Astrocyte of the cerebellum (primary cell): ENCODE results near the gene HAPLN3.

Experiments used
- DNase-seq: peaks from one replicate; pipeline ENCODE4 v3.0.0-alpha.2; 2011; ENCODE audit warnings: low read depth
- H3K4me3 ChIP-seq: 2 replicates; pipeline ENCODE4 v1.5.1; 2011; ENCODE audit warnings: mild to moderate bottlenecking, low read depth, low read length, moderate library complexity
- in situ Hi-C: cut with HindIII; loops from 2 replicates; pipeline ENCODE4 v1.10.0; 2017; ENCODE audit warnings: low sequenced_read_pairs
- TF ChIP-seq, protein P1 (sequence below): IDR thresholded peaks from 2 replicates; pipeline ENCODE4 v1.5.1; 2012; ENCODE audit warnings: low read length, low read depth, moderate library complexity, mild to moderate bottlenecking; ENCODE audit errors: missing control alignments

Gene HAPLN3

DNA sequence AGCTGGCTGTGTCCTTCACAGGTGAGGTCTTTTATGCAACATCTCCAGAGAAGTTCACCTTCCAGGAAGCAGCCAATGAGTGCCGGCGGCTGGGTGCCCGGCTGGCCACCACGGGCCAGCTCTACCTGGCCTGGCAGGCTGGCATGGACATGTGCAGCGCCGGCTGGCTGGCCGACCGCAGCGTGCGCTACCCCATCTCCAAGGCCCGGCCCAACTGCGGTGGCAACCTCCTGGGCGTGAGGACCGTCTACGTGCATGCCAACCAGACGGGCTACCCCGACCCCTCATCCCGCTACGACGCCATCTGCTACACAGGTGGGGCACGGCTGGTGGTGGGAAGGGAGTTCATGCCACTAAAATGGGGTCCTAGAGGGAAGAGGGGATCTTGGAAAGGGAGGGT is 52.0 kb downstream of the HAPLN3 start:
- H3K4me3 ChIP-seq = no peak overlapping the region
- in situ Hi-C loops = no loop called here
- TF ChIP-seq, protein P1, sequence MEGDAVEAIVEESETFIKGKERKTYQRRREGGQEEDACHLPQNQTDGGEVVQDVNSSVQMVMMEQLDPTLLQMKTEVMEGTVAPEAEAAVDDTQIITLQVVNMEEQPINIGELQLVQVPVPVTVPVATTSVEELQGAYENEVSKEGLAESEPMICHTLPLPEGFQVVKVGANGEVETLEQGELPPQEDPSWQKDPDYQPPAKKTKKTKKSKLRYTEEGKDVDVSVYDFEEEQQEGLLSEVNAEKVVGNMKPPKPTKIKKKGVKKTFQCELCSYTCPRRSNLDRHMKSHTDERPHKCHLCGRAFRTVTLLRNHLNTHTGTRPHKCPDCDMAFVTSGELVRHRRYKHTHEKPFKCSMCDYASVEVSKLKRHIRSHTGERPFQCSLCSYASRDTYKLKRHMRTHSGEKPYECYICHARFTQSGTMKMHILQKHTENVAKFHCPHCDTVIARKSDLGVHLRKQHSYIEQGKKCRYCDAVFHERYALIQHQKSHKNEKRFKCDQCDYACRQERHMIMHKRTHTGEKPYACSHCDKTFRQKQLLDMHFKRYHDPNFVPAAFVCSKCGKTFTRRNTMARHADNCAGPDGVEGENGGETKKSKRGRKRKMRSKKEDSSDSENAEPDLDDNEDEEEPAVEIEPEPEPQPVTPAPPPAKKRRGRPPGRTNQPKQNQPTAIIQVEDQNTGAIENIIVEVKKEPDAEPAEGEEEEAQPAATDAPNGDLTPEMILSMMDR = no peak
- no peak for DNase-seq

DNA sequence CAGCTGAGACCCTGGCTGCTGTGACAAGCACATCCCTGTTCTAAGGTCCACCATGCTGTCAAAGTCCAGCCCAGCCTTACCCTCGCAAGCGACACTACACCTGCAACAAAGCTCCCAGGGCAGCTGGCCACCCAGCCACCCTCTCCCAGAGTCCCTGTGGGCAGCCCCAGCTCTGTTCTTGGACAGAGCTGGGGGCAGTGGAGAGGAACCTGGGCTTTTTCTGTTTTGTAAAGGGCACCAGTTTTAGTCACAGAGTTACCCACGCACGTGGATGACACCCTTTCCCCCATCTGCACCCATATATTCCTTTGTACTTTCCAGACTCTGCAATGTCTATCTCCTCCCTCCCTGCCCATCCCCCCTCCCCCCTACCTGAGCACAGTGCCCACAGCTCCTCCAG is 53.2 kb downstream of the HAPLN3 start:
- TF ChIP-seq, protein P1 = no peak
- H3K4me3 ChIP-seq = no peak overlapping the region
- in situ Hi-C loops = no loop called here
- no peak for DNase-seq

DNA sequence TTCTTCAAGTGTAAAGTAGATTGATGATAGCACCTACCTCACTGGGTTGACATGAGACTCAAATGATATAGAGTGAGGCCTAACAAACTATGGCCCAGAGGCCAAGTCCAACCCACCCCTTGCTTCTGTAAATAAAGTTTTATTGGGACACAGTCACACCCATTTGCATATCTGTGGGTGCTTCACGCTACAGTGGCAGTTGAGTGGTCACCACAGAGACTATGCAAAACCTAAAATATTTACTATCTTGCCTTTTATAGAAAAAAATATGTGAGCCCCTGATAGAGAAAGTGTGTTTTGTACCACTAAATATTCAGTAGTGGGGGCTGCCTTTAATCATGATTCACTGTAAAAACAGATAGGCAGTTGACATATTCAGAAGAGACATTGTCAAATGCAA is 54.1 kb downstream of the HAPLN3 start:
- no peak overlapping the region for H3K4me3 ChIP-seq
- no peak for DNase-seq
- in situ Hi-C loops = no loop called here
- TF ChIP-seq, protein P1 = no peak

DNA sequence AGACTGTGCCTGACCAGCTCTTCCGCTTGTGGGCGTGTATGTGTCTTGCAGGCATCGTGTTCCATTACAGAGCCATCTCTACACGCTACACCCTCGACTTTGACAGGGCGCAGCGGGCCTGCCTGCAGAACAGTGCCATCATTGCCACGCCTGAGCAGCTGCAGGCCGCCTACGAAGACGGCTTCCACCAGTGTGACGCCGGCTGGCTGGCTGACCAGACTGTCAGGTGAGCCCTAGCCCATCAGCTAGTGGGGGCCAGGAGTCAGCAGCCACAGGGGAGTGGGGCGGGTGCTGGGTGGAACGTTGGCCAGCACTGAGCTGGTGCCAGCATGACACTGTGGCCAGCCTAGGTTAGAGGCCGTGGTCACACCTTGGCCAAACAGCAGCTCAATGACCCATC is 55.4 kb downstream of the HAPLN3 start:
- TF ChIP-seq, protein P1 = no peak
- in situ Hi-C loops = no loop called here
- H3K4me3 ChIP-seq = no peak overlapping the region
- no peak for DNase-seq

DNA sequence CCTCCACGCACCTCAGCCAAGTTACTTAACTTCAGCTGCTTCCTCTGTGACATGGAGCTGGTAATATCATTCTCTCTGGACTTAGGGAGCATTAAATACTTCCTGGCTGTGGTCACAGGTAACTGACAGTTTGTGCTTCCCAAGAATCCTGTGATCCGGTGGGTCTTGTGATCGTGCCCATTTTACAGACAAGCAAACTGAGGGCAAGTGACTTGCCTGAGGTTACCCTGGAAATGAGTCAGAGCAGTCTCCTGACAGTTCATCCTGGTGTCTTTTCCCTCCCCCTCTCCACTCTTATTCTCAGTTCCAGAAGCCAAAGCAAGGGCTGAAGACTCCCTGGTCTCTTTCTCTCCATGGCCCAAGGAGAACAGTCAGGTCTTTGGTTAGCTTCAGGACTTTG is 56.2 kb downstream of the HAPLN3 start:
- DNase-seq = no peak
- TF ChIP-seq, protein P1 = no peak
- in situ Hi-C loops = no loop called here
- no peak overlapping the region for H3K4me3 ChIP-seq

DNA sequence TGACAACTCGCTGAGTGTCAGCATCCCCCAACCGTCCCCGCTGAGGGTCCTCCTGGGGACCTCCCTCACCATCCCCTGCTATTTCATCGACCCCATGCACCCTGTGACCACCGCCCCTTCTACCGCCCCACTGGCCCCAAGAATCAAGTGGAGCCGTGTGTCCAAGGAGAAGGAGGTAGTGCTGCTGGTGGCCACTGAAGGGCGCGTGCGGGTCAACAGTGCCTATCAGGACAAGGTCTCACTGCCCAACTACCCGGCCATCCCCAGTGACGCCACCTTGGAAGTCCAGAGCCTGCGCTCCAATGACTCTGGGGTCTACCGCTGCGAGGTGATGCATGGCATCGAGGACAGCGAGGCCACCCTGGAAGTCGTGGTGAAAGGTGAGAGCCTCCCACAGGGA is 56.7 kb downstream of the HAPLN3 start:
- DNase-seq = no peak
- in situ Hi-C loops = no loop called here
- no peak overlapping the region for H3K4me3 ChIP-seq
- TF ChIP-seq, protein P1 = no peak

DNA sequence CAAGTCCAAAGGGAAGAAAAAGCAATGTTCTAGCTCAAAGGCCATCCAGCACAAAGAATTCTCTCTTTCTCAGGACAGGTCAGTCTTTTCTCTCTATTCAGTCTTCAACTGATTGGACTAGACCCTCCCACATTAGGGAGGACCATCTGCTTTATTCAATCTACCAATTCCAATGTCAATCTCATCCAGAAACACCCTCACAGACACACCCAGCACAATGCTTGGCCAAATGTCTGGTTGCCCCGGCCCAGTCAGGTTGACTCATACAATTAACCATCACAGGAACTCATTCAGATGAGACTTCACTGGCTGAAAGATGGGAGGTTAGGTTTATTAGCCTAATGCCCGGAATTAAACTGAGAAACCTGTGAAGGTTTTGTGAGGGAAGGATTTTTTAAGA is 59.7 kb downstream of the HAPLN3 start:
- no peak overlapping the region for H3K4me3 ChIP-seq
- TF ChIP-seq, protein P1 = no peak
- no peak for DNase-seq
- in situ Hi-C loops = no loop called here
